MCF 10A (cell line): ENCODE measurements around the gene LRFN2. TPM values are rescaled to one million over a fixed set of nuclear protein-coding genes. Genes with fewer than 3 reads are reported as not detected.

ENCODE experiments used
- BruUV-seq: library from RNA; stranded (reverse); fragments of 400-500 nt; replicated peaks from 2 replicates; lab custom pipeline; 2021; lab: Mats Ljungman, UMichigan
- CTCF ChIA-PET: fragments of 300-600 bp; sonication (Branson Sonifier 250); formaldehyde crosslinking; extraction: SDS; loops from one replicate; lab custom pipeline; 2021; ENCODE audit warnings: antibody characterized with exemption, inconsistent platforms; lab: Yijun Ruan, JAX
- POLR2A ChIA-PET: fragments of 300-600, 350-650 bp; sonication (Branson Sonifier 250); formaldehyde crosslinking; extraction: SDS; loops from one replicate; lab custom pipeline; 2020; ENCODE audit warnings: antibody characterized with exemption, inconsistent platforms; lab: Yijun Ruan, JAX
- DNase-seq: peaks from one replicate; pipeline ENCODE4 v3.0.0-alpha.2; 2018; ENCODE audit not compliant: unreplicated experiment
- H3K27ac Mint-ChIP-seq: one replicate; pipeline ENCODE4 v1.8.0; 2022; ENCODE audit warnings: mild to moderate bottlenecking, low read depth, mixed read lengths; ENCODE audit not compliant: unreplicated experiment
- H3K27me3 Mint-ChIP-seq: one replicate; pipeline ENCODE4 v1.8.0; 2022; ENCODE audit warnings: mixed read lengths; ENCODE audit not compliant: insufficient read depth, unreplicated experiment
- H3K36me3 Mint-ChIP-seq: one replicate; pipeline ENCODE4 v1.8.0; 2022; ENCODE audit warnings: mild to moderate bottlenecking, moderate library complexity, mixed read lengths; ENCODE audit not compliant: insufficient read depth, unreplicated experiment
- H3K4me1 Mint-ChIP-seq: one replicate; pipeline ENCODE4 v1.8.0; 2022; ENCODE audit warnings: mixed read lengths; ENCODE audit not compliant: insufficient read depth, unreplicated experiment
- H3K4me3 Mint-ChIP-seq: one replicate; pipeline ENCODE4 v1.8.0; 2022; ENCODE audit warnings: mild to moderate bottlenecking, moderate library complexity, mixed read lengths; ENCODE audit not compliant: unreplicated experiment
- H3K9me3 Mint-ChIP-seq: one replicate; pipeline ENCODE4 v1.8.0; 2022; ENCODE audit warnings: mixed read lengths; ENCODE audit not compliant: unreplicated experiment
- intact Hi-C: fragments of 100-400 bp; cut with micrococcal nuclease; formaldehyde crosslinking; loops from 2 replicates; pipeline ENCODE4 v1.14.1; 2022
- total RNA-seq: library from RNA; stranded (reverse); gene quantifications from 2 replicates; pipeline ENCODE4 v1.2.3, GENCODE V29; 2022
- TF ChIP-seq, protein P1 (sequence below): fragments of 200-600 bp; IDR thresholded peaks from one replicate; pipeline ENCODE4 v1.8.0; 2022; ENCODE audit warnings: antibody characterized with exemption, mild to moderate bottlenecking; ENCODE audit not compliant: unreplicated experiment

Gene LRFN2
- total RNA-seq, 1 experiment from 2014 or later = not detected

DNA sequence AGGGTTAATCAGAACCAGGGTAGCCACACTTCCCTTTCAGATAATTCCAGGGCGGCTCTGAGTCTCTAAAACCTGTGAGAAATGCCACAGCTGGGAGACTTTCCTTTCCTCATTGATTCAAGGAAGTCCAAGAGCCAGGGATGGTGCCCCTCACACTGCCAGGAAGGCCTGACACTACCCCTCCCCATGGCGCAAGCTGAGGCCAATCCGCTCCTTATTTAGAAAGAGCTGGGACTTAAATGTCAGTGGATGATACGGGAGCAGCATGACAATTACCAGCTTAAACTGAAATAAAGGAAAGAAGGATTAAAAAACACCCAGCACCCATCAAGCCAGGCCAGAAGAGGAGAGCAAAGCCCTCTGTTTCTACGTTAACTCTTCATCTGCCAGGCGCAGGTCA lies 244.4 kb downstream of the LRFN2 start:
- H3K4me1 Mint-ChIP-seq = no peaks in the 10 kb centered on the region
- TF ChIP-seq, protein P1, sequence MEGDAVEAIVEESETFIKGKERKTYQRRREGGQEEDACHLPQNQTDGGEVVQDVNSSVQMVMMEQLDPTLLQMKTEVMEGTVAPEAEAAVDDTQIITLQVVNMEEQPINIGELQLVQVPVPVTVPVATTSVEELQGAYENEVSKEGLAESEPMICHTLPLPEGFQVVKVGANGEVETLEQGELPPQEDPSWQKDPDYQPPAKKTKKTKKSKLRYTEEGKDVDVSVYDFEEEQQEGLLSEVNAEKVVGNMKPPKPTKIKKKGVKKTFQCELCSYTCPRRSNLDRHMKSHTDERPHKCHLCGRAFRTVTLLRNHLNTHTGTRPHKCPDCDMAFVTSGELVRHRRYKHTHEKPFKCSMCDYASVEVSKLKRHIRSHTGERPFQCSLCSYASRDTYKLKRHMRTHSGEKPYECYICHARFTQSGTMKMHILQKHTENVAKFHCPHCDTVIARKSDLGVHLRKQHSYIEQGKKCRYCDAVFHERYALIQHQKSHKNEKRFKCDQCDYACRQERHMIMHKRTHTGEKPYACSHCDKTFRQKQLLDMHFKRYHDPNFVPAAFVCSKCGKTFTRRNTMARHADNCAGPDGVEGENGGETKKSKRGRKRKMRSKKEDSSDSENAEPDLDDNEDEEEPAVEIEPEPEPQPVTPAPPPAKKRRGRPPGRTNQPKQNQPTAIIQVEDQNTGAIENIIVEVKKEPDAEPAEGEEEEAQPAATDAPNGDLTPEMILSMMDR = no peak
- H3K36me3 Mint-ChIP-seq = no peaks in the 10 kb centered on the region
- no peak overlapping the region for H3K4me3 Mint-ChIP-seq
- H3K27ac Mint-ChIP-seq = no peak overlapping the region
- BruUV-seq = no TSS peak
- ChIA-PET POLR2A (no interaction called here), CTCF (interaction anchor here (0.8 to 1.5 kb wide), 2 partner anchors 13 to 39 kb away, joined by 3 to 5 read pairs; no protein-coding TSS in a partner anchor)
- intact Hi-C loops = no loop called here
- H3K27me3 Mint-ChIP-seq = no peaks in the 10 kb centered on the region
- no peak for DNase-seq
- H3K9me3 Mint-ChIP-seq = peaks cover 18% of the 10 kb centered on the region

- Mint-ChIP-seq H3K4me1 (no peaks in the 10 kb centered on the region), H3K36me3 (no peaks in the 10 kb centered on the region), H3K4me3 (no peak overlapping the region), H3K27me3 (no peaks in the 10 kb centered on the region), H3K9me3 (peaks cover 19% of the 10 kb centered on the region), H3K27ac (no peak overlapping the region)
- BruUV-seq = no TSS peak
- POLR2A ChIA-PET = no interaction called here
- CTCF ChIA-PET = interaction anchor here (1.5 kb wide), 1 partner anchor 12 kb away, joined by 3 read pairs; no protein-coding TSS in a partner anchor
- intact Hi-C loops = no loop called here
- no peak for DNase-seq
- TF ChIP-seq, protein P1 = no peak
These were observed 245.4 kb downstream of the LRFN2 start for GRCh38 chr6:40341726-40342125.
